SK-N-SH (cell line): ENCODE data around the gene MYO9B. TPM values are rescaled to one million over a fixed set of nuclear protein-coding genes. Genes with fewer than 3 reads are reported as not detected.

Source experiments
- CTCF ChIA-PET: fragments of 300-600, 350-600 bp; formaldehyde crosslinking; extraction: SDS; loops from one replicate; lab custom pipeline; 2021; lab: Yijun Ruan, JAX
- POLR2A ChIA-PET: fragments of 350-600 bp; sonication (Branson Sonifier 250); formaldehyde crosslinking; extraction: SDS; loops from one replicate; lab custom pipeline; 2020; ENCODE audit warnings: antibody characterized with exemption, inconsistent platforms; lab: Yijun Ruan, JAX
- DNase-seq: peaks from one replicate; pipeline ENCODE4 v3.0.0; 2012
- H2AFZ ChIP-seq: fragments of 200-600 bp; sonication (generic); 2 replicates; pipeline ENCODE4 v1.8.1; 2016; ENCODE audit warnings: antibody characterized with exemption, mild to moderate bottlenecking, low read depth
- H3F3A ChIP-seq: fragments of 200-600 bp; sonication (generic); replicated peaks from 2 replicates; pipeline ENCODE3; 2016; ENCODE audit warnings: antibody characterized with exemption, mild to moderate bottlenecking; ENCODE audit not compliant: insufficient read depth
- H3K27ac ChIP-seq, 2 experiments: fragments of 200-500 bp in 1 of 2; fragments of 200-600 bp in 1 of 2; sonication (Bioruptor generic) in 1 of 2; sonication (generic), shearing (Covaris generic) in 1 of 2; 2 replicates each; pipeline versions ENCODE4 v1.5.1 to v1.6.1; 2014 to 2016; ENCODE audit warnings: low read depth in 2 of 2, inconsistent platforms in 1 of 2, low read length in 1 of 2, mild to moderate bottlenecking in 1 of 2, mixed read lengths in 1 of 2
- H3K27me3 ChIP-seq: fragments of 200-600 bp; sonication (generic), shearing (Covaris generic); 2 replicates; pipeline ENCODE4 v1.6.1; 2016; ENCODE audit warnings: mixed run types; ENCODE audit not compliant: insufficient read depth
- H3K36me3 ChIP-seq, 2 experiments: fragments of 200-500 bp in 1 of 2; fragments of 200-600 bp in 1 of 2; sonication (Bioruptor generic) in 1 of 2; sonication (generic) in 1 of 2; replicated peaks in 1 of 2; 2 replicates each; pipeline versions ENCODE3 to v1.5.1; 2014 to 2016; ENCODE audit warnings: low read length in 1 of 2, mild to moderate bottlenecking in 1 of 2; ENCODE audit not compliant: insufficient read depth in 2 of 2, control insufficient read depth in 1 of 2
- H3K4me1 ChIP-seq, 2 experiments: fragments of 200-500 bp in 1 of 2; fragments of 200-600 bp in 1 of 2; sonication (Bioruptor generic) in 1 of 2; sonication (generic), shearing (Covaris generic) in 1 of 2; 2 replicates each; pipeline versions ENCODE4 v1.5.1 to v1.6.1; 2014 to 2016; ENCODE audit warnings: low read depth in 1 of 2, low read length in 1 of 2, mixed run types in 1 of 2; ENCODE audit not compliant: insufficient read depth in 2 of 2, control insufficient read depth in 1 of 2
- H3K4me2 ChIP-seq: fragments of 200-600 bp; sonication (generic), shearing (Covaris generic); 2 replicates; pipeline ENCODE4 v1.6.1; 2017; ENCODE audit warnings: mixed run types
- H3K4me3 ChIP-seq, 2 experiments: fragments of 200-500 bp in 1 of 2; fragments of 200-600 bp in 1 of 2; sonication (Bioruptor generic) in 1 of 2; sonication (generic), shearing (Covaris generic) in 1 of 2; 2 replicates each; pipeline versions ENCODE4 v1.5.1 to v1.8.1; 2014 to 2016; ENCODE audit warnings: low read depth in 2 of 2, inconsistent platforms in 1 of 2, low read length in 1 of 2, mild to moderate bottlenecking in 1 of 2, mixed read lengths in 1 of 2, moderate library complexity in 1 of 2
- H3K79me2 ChIP-seq: fragments of 200-600 bp; sonication (generic); 2 replicates; pipeline ENCODE4 v1.8.1; 2017; ENCODE audit warnings: mild to moderate bottlenecking; ENCODE audit not compliant: insufficient read depth
- H3K9ac ChIP-seq: fragments of 200-600 bp; sonication (generic); 2 replicates; pipeline ENCODE4 v1.6.1; 2017; ENCODE audit warnings: mixed run types
- H3K9me2 ChIP-seq: fragments of 200-600 bp; sonication (generic); 2 replicates; pipeline ENCODE4 v1.6.1; 2017; ENCODE audit warnings: mixed run types
- H3K9me3 ChIP-seq: fragments of 200-600 bp; sonication (generic); 2 replicates; pipeline ENCODE4 v1.6.1; 2017; ENCODE audit warnings: mixed run types, mild to moderate bottlenecking, moderate library complexity
- H4K20me1 ChIP-seq: fragments of 200-600 bp; sonication (generic); 2 replicates; pipeline ENCODE4 v1.6.1; 2017; ENCODE audit warnings: mild to moderate bottlenecking, mixed run types; ENCODE audit not compliant: insufficient read depth
- CHD2 ChIP-seq: fragments of 150-350 bp; IDR thresholded peaks from 2 replicates; pipeline ENCODE4 v1.6.1; 2018; ENCODE audit warnings: low read length; ENCODE audit not compliant: partially characterized antibody
- EP300 ChIP-seq, 2 experiments: IDR thresholded peaks; 2 replicates each; pipeline versions ENCODE4 v1.4.0 to v1.6.1; 2012; ENCODE audit warnings: borderline replicate concordance in 1 of 2, low read depth in 1 of 2, low read length in 1 of 2
- FOSL2 ChIP-seq: IDR thresholded peaks from 2 replicates; pipeline ENCODE4 v1.4.0; 2012; ENCODE audit warnings: low read depth, mild to moderate bottlenecking, moderate library complexity, borderline replicate concordance
- FOXJ3 ChIP-seq: sonication (generic); formaldehyde crosslinking; IDR thresholded peaks from 2 replicates; pipeline ENCODE4 v1.5.1; 2020; ENCODE audit warnings: mild to moderate bottlenecking, missing genetic modification reagents
- FOXM1 ChIP-seq: IDR thresholded peaks from 2 replicates; pipeline ENCODE4 v1.4.0; 2012; ENCODE audit warnings: low read depth, mild to moderate bottlenecking
- GABPA ChIP-seq: IDR thresholded peaks from 2 replicates; pipeline ENCODE4 v1.4.0; 2012; ENCODE audit warnings: low read depth, mild to moderate bottlenecking
- GATA2 ChIP-seq: sonication (generic); formaldehyde crosslinking; IDR thresholded peaks from 2 replicates; pipeline ENCODE4 v1.5.0; 2020; ENCODE audit warnings: mild to moderate bottlenecking, missing genetic modification reagents
- JUND ChIP-seq: IDR thresholded peaks from 2 replicates; pipeline ENCODE4 v1.4.0; 2012
- MAX ChIP-seq: IDR thresholded peaks from 2 replicates; pipeline ENCODE4 v1.4.0; 2012; ENCODE audit warnings: low read depth
- MXI1 ChIP-seq: IDR thresholded peaks from 2 replicates; pipeline ENCODE4 v1.6.1; 2012; ENCODE audit warnings: mild to moderate bottlenecking, low read depth, low read length, improper control_type of control experiment
- POLR2AphosphoS5 ChIP-seq: IDR thresholded peaks from 2 replicates; pipeline ENCODE4 v1.6.1; 2012; ENCODE audit warnings: low read depth, low read length
- RAD21 ChIP-seq: IDR thresholded peaks from 2 replicates; pipeline ENCODE4 v1.6.1; 2012; ENCODE audit warnings: mild to moderate bottlenecking, low read length
- RCOR1 ChIP-seq: fragments of 150-350 bp; IDR thresholded peaks from 2 replicates; pipeline ENCODE4 v1.6.1; 2017; ENCODE audit warnings: antibody characterized with exemption, low read length
- RXRA ChIP-seq: IDR thresholded peaks from 2 replicates; pipeline ENCODE4 v1.4.0; 2012; ENCODE audit warnings: low read depth, mild to moderate bottlenecking, borderline replicate concordance
- SIN3A ChIP-seq: IDR thresholded peaks from 2 replicates; pipeline ENCODE4 v1.6.1; 2012; ENCODE audit warnings: low read depth, mild to moderate bottlenecking, low read length, moderate library complexity, borderline replicate concordance
- TEAD4 ChIP-seq: IDR thresholded peaks from 2 replicates; pipeline ENCODE4 v1.4.0; 2012; ENCODE audit warnings: mild to moderate bottlenecking, borderline replicate concordance; ENCODE audit not compliant: insufficient read depth
- USF1 ChIP-seq: IDR thresholded peaks from 2 replicates; pipeline ENCODE4 v1.4.0; 2012; ENCODE audit warnings: low read depth, borderline replicate concordance
- YY1 ChIP-seq: IDR thresholded peaks from 2 replicates; pipeline ENCODE4 v1.4.0; 2012; ENCODE audit warnings: low read depth, mild to moderate bottlenecking
- WGBS: methylation state at CpG from one replicate; pipeline ENCODE4 v1.1.6; 2017; ENCODE audit warnings: low lambda C conversion rate; 5-methylcytosine and 5-hydroxymethylcytosine counted together
- polyA plus RNA-seq, 3 experiments: library from polyadenylated mRNA; depleted of rRNA; stranded (reverse); fragments of >200 nt; gene quantifications; 2 replicates each; pipeline ENCODE4 v1.2.3, GENCODE V29; 2012
- TF ChIP-seq, protein P1 (sequence below): IDR thresholded peaks from 2 replicates; pipeline ENCODE4 v1.4.0; 2012; ENCODE audit warnings: low read depth, borderline replicate concordance
- TF ChIP-seq, protein P2 (sequence below): fragments of 150-350 bp; IDR thresholded peaks from 2 replicates; pipeline ENCODE4 v1.6.1; 2017; ENCODE audit warnings: antibody characterized with exemption, low read length, low read depth, borderline replicate concordance

MYO9B gene
- polyA plus RNA-seq, 1 of the 3 experiments (the other 2 are of a cell fraction): 37.6 TPM

DNA sequence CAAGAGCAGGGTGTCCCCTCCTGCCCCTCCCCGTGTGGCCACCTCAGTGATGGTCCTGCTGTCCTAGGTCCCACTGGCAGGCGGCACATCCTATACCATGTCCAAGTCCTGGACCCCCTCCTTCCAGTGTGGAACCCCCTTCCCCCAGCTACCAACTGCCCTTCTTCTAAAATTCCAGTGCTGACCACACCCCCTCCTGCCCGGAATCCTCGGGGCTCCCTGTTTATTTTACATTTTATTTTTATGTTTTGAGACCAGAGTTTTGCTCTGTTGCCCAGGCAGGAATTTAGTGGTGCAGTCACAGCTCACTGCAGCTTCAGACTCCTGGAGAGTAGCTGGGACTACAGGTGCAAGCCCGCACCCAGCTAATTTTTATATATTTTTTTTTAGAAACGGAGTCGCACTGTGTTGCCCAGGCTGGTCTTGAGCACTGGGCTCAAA is 48.0 kb upstream of the MYO9B start:
- H3K4me2 ChIP-seq: no peak overlapping the region
- POLR2A ChIA-PET: no interaction called here
- no peaks in the 10 kb centered on the region for H3K36me3 ChIP-seq
- no peak overlapping the region for H3K27ac ChIP-seq
- no peak overlapping the region for H3K4me3 ChIP-seq
- no peak overlapping the region for H2AFZ ChIP-seq
- no peaks in the 10 kb centered on the region for H3K79me2 ChIP-seq
- peaks cover 38% of the 10 kb centered on the region for H3K27me3 ChIP-seq
- no peak overlapping the region for H3K9ac ChIP-seq
- H3K9me2 ChIP-seq: no peaks in the 10 kb centered on the region
- TF ChIP-seq RAD21: no peak
- no peak for TF ChIP-seq GATA2 (CRISPR knock-in tag)
- no peak for TF ChIP-seq YY1
- no peak for TF ChIP-seq CHD2
- no peak for TF ChIP-seq FOXJ3 (CRISPR knock-in tag)
- TF ChIP-seq, protein P1, sequence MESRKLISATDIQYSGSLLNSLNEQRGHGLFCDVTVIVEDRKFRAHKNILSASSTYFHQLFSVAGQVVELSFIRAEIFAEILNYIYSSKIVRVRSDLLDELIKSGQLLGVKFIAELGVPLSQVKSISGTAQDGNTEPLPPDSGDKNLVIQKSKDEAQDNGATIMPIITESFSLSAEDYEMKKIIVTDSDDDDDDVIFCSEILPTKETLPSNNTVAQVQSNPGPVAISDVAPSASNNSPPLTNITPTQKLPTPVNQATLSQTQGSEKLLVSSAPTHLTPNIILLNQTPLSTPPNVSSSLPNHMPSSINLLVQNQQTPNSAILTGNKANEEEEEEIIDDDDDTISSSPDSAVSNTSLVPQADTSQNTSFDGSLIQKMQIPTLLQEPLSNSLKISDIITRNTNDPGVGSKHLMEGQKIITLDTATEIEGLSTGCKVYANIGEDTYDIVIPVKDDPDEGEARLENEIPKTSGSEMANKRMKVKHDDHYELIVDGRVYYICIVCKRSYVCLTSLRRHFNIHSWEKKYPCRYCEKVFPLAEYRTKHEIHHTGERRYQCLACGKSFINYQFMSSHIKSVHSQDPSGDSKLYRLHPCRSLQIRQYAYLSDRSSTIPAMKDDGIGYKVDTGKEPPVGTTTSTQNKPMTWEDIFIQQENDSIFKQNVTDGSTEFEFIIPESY: no peak
- TF ChIP-seq RXRA: no peak
- no peak for TF ChIP-seq POLR2AphosphoS5
- TF ChIP-seq GABPA: no peak
- TF ChIP-seq JUND: no peak
- TF ChIP-seq MXI1: no peak
- TF ChIP-seq SIN3A: no peak
- no peak for TF ChIP-seq EP300 (IDR thresholded peaks at IDR 0.05; ENCODE audit: borderline replicate concordance in 1 of 2, low read depth in 1 of 2, low read length in 1 of 2)
- TF ChIP-seq, protein P2, sequence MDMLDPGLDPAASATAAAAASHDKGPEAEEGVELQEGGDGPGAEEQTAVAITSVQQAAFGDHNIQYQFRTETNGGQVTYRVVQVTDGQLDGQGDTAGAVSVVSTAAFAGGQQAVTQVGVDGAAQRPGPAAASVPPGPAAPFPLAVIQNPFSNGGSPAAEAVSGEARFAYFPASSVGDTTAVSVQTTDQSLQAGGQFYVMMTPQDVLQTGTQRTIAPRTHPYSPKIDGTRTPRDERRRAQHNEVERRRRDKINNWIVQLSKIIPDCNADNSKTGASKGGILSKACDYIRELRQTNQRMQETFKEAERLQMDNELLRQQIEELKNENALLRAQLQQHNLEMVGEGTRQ: no peak
- TF ChIP-seq USF1: no peak
- no peak for TF ChIP-seq RCOR1
- no peak for TF ChIP-seq TEAD4
- TF ChIP-seq FOSL2: no peak
- TF ChIP-seq MAX: no peak
- no peak for TF ChIP-seq FOXM1
- TF ChIP-seq, all 33 proteins: peak for 0
- Histone ChIP-seq H3F3A (no peaks in the 10 kb centered on the region), H3K9me3 (no peaks in the 10 kb centered on the region), H4K20me1 (no peaks in the 10 kb centered on the region), H3K4me1 (no peaks in the 10 kb centered on the region)
- DNase-seq: no peak
- WGBS: 44% methylated on average over 7 of the region's 7 CpGs
- CTCF ChIA-PET: no interaction called here
